PC-9 (cell line): ENCODE data around the gene ADAMTS8. TPM values are rescaled to one million over a fixed set of nuclear protein-coding genes. Genes with fewer than 3 reads are reported as not detected.

ENCODE experiments used
- BruUV-seq: library from RNA; stranded (reverse); fragments of 400-500 nt; replicated peaks from 2 replicates; lab custom pipeline; 2021; lab: Mats Ljungman, UMichigan
- CTCF ChIA-PET: fragments of 300-600 bp; sonication (Branson Sonifier 250); formaldehyde crosslinking; loops from one replicate; lab custom pipeline; 2022; ENCODE audit warnings: antibody characterized with exemption; lab: Charles Lee
- POLR2A ChIA-PET: fragments of 300-600 bp; sonication (Branson Sonifier 250); formaldehyde crosslinking; loops from one replicate; lab custom pipeline; 2022; ENCODE audit warnings: antibody characterized with exemption; ENCODE audit not compliant: unreplicated experiment; lab: Charles Lee
- DNase-seq, 2 experiments: peaks; one replicate each; pipeline versions ENCODE4 v3.0.0 to v3.0.0-alpha.2; 2015 to 2022; ENCODE audit warnings: mixed read lengths in 1 of 2
- H2AFZ ChIP-seq: fragments of 200-600 bp; sonication (generic); 2 replicates; pipeline ENCODE4 v1.8.1; 2017; ENCODE audit warnings: antibody characterized with exemption
- H3F3A ChIP-seq: fragments of 200-600 bp; sonication (generic); 2 replicates; pipeline ENCODE4 v1.8.1; 2017; ENCODE audit warnings: antibody characterized with exemption, mild to moderate bottlenecking, low read depth; ENCODE audit not compliant: insufficient read depth
- H3K27ac ChIP-seq: fragments of 200-600 bp; sonication (generic); 2 replicates; pipeline ENCODE4 v1.6.1; 2016; ENCODE audit warnings: mixed run types
- H3K27me3 ChIP-seq: fragments of 200-600 bp; sonication (generic); 2 replicates; pipeline ENCODE4 v1.6.1; 2016; ENCODE audit warnings: low read depth, mixed run types; ENCODE audit not compliant: insufficient read depth
- H3K36me3 ChIP-seq: fragments of 200-600 bp; sonication (generic); 2 replicates; pipeline ENCODE4 v1.6.1; 2016; ENCODE audit warnings: low read depth, mixed run types
- H3K4me1 ChIP-seq: fragments of 200-600 bp; sonication (generic); replicated peaks from 2 replicates; pipeline ENCODE4 v1.6.1; 2016; ENCODE audit warnings: mixed run types; ENCODE audit not compliant: insufficient read depth
- H3K4me2 ChIP-seq: fragments of 200-600 bp; sonication (generic); 2 replicates; pipeline ENCODE4 v1.6.1; 2017; ENCODE audit warnings: mixed run types
- H3K4me3 ChIP-seq: fragments of 200-600 bp; sonication (generic); 2 replicates; pipeline ENCODE4 v1.6.1; 2016; ENCODE audit warnings: mixed run types
- H3K79me2 ChIP-seq: fragments of 200-600 bp; sonication (generic); 2 replicates; pipeline ENCODE4 v1.6.1; 2017; ENCODE audit warnings: low read depth, mixed run types
- H3K9me2 ChIP-seq: fragments of 200-600 bp; sonication (generic); 2 replicates; pipeline ENCODE4 v1.8.1; 2017; ENCODE audit warnings: mild to moderate bottlenecking; ENCODE audit not compliant: insufficient read depth
- H3K9me3 ChIP-seq: fragments of 200-600 bp; sonication (generic); 2 replicates; pipeline ENCODE4 v1.8.1; 2016; ENCODE audit warnings: low read depth; ENCODE audit not compliant: insufficient read depth
- H4K20me1 ChIP-seq: fragments of 200-600 bp; sonication (generic); 2 replicates; pipeline ENCODE4 v1.8.1; 2017; ENCODE audit not compliant: insufficient read depth
- CTCF ChIP-seq: fragments of 200-600 bp; sonication (generic); conservative IDR thresholded peaks from 2 replicates; pipeline ENCODE4 v1.6.1; 2017; ENCODE audit warnings: mixed run types, antibody characterized with exemption, mild to moderate bottlenecking, moderate library complexity
- EZH2 ChIP-seq: fragments of 200-600 bp; sonication (generic); IDR thresholded peaks from 2 replicates; pipeline ENCODE4 v1.8.0; 2017; ENCODE audit warnings: antibody characterized with exemption, low read depth
- intact Hi-C: fragments of 100-400 bp; cut with micrococcal nuclease; formaldehyde crosslinking; loops from one replicate; pipeline ENCODE4 v1.10.0; 2022; ENCODE audit not compliant: unreplicated experiment
- total RNA-seq: library from RNA; stranded (reverse); gene quantifications from 2 replicates; pipeline ENCODE4 v1.2.3, GENCODE V29; 2021

Gene ADAMTS8
- total RNA-seq, 1 experiment from 2014 or later, result not detected

GRCh38 chr11:130476922-130477491, 48.6 kb upstream of the ADAMTS8 start:
- DNase-seq, result no peak
- no peaks in the 10 kb centered on the region for H3K27me3 ChIP-seq
- peaks cover 19% of the 10 kb centered on the region for H3F3A ChIP-seq
- TF ChIP-seq EZH2 (no peak), CTCF (no peak)
- peak overlapping the region; percentile 62; the same call in 1 of the 2 replicates for H3K4me2 ChIP-seq
- ChIA-PET POLR2A (interaction anchor here (0.7 kb wide), 1 partner anchor 176 kb away, joined by 3 read pairs; no protein-coding TSS in a partner anchor), CTCF (no interaction called here)
- H3K36me3 ChIP-seq, result no peaks in the 10 kb centered on the region
- H3K79me2 ChIP-seq, result no peaks in the 10 kb centered on the region
- H3K4me1 ChIP-seq, result peaks cover 28% of the 10 kb centered on the region
- BruUV-seq, result no TSS peak
- no peaks in the 10 kb centered on the region for H3K9me2 ChIP-seq
- H4K20me1 ChIP-seq, result no peaks in the 10 kb centered on the region
- H3K4me3 ChIP-seq, result no peak overlapping the region
- H3K9me3 ChIP-seq, result no peaks in the 10 kb centered on the region
- intact Hi-C loops, result loop anchor here (5.0 to 10.0 kb wide), 2 partner anchors 50 to 158 kb away; no protein-coding TSS in a partner anchor
- no peak overlapping the region for H2AFZ ChIP-seq
- H3K27ac ChIP-seq, result peak overlapping the region; percentile 70

- Histone ChIP-seq H3K4me3 (no peak overlapping the region), H3K27ac (no peak overlapping the region), H3K4me1 (peaks cover 28% of the 10 kb centered on the region), H3K9me2 (no peaks in the 10 kb centered on the region), H3K27me3 (no peaks in the 10 kb centered on the region), H3K79me2 (no peaks in the 10 kb centered on the region), H3K36me3 (no peaks in the 10 kb centered on the region), H2AFZ (no peak overlapping the region), H3K4me2 (no peak overlapping the region), H4K20me1 (no peaks in the 10 kb centered on the region), H3F3A (peaks cover 19% of the 10 kb centered on the region), H3K9me3 (no peaks in the 10 kb centered on the region)
- ChIA-PET POLR2A (no interaction called here), CTCF (no interaction called here)
- DNase-seq, result no peak
- no peak for TF ChIP-seq CTCF
- intact Hi-C loops, result loop anchor here (5.0 to 10.0 kb wide), 2 partner anchors 51 to 158 kb away; no protein-coding TSS in a partner anchor
- no TSS peak for BruUV-seq
These were observed 48.0 kb upstream of the ADAMTS8 start for GRCh38 chr11:130476200-130476921.

- DNase-seq, result no peak
- no peaks in the 10 kb centered on the region for H3K9me2 ChIP-seq
- BruUV-seq, result no TSS peak
- POLR2A ChIA-PET, result no interaction called here
- no peaks in the 10 kb centered on the region for H4K20me1 ChIP-seq
- H3K79me2 ChIP-seq, result no peaks in the 10 kb centered on the region
- no peak overlapping the region for H3K27ac ChIP-seq
- CTCF ChIA-PET, result no interaction called here
- no peaks in the 10 kb centered on the region for H3K36me3 ChIP-seq
- no peak overlapping the region for H2AFZ ChIP-seq
- H3K27me3 ChIP-seq, result no peaks in the 10 kb centered on the region
- no peak for TF ChIP-seq EZH2
- TF ChIP-seq CTCF, result no peak
- intact Hi-C loops, result loop anchor here (5.0 to 10.0 kb wide), 2 partner anchors 52 to 159 kb away; no protein-coding TSS in a partner anchor
- H3K4me1 ChIP-seq, result peaks cover 28% of the 10 kb centered on the region
- H3K9me3 ChIP-seq, result no peaks in the 10 kb centered on the region
- H3K4me3 ChIP-seq, result no peak overlapping the region
- H3K4me2 ChIP-seq, result no peak overlapping the region
- H3F3A ChIP-seq, result peaks cover 19% of the 10 kb centered on the region
These were observed 47.1 kb upstream of the ADAMTS8 start for GRCh38 chr11:130475426-130476053.
